ENCODE results near the gene U2AF1L4.
A peak's percentile ranks its signal among the peaks of the same experiment; 100 is the strongest.
"Not testable (repeated sequence)": the region's sequence is repeated elsewhere in the genome, so short reads cannot be mapped to it uniquely, and the experiment has no call there.

U2AF1L4 gene

DNA sequence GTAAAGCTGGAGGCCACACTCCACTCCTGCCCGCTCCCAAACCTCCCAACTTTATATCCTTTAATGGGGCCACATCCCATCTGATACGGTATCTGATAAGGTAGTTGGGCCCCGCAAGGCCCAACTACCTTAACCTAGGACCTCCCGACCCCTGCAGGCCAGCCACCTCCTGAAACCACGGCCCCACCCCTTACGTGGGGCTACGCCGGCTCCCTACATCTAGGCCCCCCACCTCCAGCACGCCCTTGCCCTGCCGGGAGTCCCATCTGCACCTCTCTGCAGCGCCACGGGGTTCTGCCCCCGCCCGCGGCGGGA lies 5.2 kb downstream of the U2AF1L4 start:
- no peak for DNase-seq

DNA sequence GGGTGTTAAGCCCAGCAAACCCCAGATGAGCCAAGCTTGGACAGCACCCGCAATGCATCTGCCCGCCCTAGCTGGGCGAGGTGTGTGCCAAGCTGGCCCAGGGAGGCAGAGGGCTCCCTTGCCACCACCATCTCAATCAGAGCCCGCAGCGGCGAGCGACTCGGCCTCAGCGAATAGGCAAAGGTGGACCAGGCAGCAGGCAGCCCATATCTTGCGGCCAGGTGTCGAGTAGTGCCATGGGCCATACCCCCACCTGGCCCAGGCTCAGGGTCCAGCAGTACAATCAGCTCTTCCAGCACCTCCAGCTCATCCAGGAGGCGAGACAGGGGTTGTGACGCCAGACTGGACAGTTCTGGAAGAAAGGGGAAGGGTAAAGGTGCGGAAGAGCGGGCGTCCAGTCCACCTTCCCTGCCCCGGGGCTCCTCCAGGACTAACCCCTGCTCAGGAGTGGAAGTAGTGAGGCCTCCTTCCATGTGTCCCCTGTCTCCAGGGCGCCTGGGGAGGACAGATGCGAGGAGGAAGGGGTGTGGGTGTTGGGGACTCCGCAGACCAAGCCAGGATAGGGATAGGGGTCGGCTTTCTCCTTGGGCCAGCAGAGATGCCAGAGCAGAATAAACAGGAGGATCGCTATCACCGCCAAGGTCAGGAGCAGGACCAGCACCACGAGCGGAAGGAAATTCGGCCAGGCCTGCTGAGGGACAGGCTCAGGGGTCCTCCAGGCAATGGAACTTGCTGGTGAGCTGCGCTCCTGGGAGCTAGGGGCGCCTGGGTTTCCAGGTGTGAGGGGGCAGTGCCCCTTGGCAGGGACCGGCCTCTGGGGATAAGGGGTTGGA lies 5.7 kb downstream of the U2AF1L4 start:
- DNase-seq = no peak

DNA sequence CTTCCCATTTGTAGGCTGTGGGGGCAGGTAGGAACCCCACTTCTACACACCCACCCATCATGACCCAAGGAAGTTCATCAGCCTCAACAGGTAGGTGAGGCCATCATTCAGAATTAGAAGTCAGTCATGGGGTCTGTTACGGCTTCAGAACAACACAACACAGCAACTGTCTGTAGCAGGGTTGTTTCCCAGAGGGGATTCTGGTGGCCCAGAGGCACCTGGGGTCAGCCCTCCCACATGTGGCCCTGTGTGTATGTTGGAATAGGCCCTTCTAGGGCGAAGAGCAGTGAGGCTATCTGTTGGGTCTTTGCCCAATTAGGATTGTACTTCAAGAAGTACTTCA lies 6.4 kb downstream of the U2AF1L4 start:
- DNase-seq = no peak

DNA sequence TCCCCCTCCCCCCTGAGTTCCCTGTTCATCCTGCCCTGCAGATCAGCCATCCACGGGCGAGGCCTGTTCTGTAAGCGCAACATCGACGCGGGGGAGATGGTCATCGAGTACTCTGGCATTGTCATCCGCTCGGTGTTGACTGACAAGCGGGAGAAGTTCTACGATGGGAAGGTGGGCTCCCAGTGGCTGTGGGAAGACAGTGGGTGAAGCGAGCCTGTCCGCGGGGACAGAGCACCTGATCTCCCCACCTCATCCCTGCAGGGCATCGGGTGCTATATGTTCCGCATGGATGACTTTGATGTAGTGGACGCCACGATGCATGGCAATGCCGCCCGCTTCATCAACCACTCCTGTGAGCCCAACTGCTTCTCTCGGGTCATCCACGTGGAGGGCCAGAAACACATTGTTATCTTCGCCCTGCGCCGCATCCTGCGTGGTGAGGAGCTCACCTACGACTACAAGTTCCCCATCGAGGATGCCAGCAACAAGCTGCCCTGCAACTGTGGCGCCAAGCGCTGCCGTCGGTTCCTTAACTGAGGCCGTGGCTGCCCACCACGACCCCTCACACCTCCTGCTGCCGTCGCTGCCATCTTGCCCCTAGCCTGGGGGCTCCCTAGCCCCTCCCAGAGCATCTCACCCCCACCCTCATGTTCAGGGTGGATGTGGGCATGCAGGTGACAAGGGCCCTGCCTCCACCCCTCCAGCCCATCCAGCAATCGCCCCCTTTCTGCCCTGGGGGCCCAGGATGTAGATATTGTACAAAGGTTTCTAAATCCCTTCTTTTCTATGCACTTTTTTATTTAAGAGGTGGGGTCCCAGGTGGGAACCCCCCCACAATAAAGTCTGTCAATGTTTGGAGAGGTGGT lies 7.0 kb downstream of the U2AF1L4 start:
- no peak for DNase-seq

DNA sequence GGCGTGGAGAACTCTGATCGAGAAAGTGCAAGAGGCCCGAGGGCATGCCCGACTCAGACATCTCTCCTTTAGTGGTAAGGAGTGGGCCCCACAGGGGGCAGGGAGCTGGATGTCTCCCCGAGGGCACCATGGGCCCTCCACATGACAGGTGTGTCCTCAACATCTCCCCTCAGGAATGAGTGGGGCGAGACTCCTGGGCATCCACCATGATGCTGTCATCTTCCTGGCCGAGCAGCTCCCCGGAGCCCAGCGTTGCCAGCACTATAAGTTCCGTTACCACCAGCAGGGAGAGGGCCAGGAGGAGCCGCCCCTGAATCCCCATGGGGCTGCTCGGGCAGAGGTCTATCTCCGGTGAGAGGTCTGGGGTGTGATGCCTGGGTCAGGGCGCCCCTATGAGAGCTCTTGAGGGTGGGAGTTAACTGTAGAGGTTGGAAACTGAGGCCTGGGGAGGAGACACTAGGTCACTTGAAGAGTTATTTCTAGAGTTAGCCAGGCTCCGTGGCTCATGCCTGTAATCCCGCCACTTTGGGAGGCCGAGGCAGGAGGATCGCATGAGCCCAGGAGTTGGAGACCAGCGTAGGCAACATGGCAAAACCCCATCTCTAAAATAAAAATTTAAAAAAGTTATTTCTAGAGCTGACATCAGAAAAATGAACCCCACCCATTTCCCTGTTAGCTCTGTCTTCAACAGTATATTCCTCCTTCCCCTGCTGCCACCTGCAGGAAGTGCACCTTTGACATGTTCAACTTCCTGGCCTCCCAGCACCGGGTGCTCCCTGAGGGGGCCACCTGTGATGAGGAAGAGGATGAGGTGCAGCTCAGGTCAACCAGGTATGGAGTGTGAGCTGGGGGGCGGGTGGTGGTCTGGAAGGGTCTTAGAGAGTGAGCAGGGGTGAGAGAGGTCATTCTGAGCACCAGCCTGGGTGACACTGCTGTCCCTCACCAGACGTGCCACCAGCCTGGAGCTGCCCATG lies 8.0 kb downstream of the U2AF1L4 start:
- peak; percentile 9 for DNase-seq

DNA sequence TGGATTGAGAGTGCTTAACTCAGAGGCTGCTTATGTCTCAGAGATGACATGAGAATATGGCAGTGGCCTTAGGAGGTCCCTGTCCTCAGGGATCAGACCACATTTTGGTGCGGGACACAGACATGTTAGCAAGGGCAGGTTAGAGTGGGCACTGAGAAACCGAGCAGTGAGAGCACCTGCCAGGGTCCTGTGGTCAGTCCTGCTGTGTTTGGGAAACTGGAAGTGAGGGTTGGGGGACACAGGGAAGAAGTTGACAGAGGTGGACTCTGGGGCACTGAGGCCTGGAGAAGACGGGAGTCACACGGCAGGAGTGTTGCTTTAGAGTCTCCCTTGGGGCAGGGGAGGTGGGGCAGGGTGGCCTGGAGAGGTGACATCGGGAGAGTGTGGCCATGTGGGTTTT lies 10.3 kb downstream of the U2AF1L4 start:
- DNase-seq = no peak

DNA sequence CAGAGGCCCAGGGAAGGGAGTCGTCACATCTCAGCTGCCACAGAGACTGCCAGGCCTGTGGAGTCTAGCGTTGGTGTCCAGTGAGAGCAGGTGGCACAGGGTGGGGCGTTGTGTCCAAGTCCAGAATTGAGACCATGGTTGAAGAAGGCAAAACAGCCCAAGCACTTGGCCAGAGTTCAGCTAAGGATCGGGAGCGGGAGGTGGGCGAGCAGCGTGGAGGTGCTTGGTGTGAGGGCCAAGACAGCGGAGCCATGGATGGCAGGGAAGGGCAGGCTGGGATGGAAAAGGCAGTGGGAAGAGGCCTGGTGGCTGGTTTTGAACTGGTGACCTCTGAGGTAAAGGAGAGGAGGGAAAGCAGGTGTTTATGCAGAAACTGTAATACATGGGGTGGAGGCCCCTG lies 10.9 kb downstream of the U2AF1L4 start:
- no peak for DNase-seq

DNA sequence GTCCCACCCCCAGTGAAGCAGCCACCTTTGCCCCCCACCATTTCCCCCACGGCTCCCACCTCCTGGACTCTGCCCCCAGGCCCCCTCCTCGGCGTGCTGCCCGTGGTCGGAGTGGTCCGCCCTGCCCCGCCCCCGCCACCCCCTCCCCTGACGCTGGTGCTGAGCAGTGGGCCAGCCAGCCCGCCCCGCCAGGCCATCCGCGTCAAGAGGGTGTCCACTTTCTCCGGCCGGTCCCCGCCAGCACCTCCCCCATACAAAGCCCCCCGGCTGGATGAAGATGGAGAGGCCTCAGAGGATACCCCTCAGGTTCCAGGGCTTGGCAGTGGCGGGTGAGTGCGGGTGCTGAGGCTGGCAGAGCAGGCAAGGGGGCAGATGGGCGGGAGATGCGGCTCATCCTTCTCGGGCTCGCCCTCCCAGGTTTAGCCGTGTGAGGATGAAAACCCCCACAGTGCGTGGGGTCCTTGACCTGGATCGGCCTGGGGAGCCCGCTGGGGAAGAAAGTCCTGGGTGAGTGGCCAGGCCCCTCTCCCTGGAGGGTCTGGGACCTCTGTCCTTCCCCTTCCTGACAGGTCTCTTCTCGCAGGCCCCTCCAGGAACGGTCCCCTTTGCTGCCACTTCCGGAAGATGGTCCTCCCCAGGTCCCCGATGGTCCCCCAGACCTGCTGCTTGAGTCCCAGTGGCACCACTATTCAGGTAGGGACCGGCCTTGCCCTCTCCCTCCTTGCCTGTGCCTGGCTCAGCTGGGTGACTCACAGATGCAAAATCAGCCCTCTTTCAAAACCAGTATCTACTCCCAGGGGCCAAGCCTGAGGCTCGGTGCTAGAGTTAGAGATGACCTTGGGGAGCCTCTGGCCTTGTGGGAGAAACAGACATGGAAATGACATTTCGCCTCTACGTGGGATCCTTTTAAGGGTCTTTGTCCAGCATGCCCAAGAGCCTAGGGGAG lies 11.8 kb downstream of the U2AF1L4 start:
- no peak for DNase-seq

DNA sequence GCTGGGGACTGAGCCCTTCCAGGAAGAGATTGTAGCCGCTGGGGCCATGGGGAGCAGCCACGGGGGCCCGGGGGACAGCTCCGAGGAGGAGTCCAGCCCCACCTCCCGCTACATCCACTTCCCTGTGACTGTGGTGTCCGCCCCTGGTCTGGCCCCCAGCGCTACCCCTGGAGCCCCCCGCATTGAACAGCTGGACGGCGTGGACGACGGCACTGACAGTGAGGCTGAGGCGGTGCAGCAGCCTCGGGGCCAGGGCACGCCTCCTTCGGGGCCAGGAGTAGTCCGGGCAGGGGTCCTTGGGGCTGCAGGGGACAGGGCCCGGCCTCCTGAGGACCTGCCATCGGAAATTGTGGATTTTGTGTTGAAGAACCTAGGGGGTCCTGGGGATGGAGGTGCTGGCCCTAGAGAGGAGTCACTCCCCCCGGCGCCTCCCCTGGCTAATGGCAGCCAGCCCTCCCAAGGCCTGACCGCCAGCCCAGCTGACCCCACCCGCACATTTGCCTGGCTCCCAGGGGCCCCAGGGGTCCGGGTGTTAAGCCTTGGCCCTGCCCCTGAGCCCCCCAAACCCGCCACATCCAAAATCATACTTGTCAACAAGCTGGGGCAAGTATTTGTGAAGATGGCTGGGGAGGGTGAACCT lies 12.6 kb downstream of the U2AF1L4 start:
- DNase-seq = no peak

DNA sequence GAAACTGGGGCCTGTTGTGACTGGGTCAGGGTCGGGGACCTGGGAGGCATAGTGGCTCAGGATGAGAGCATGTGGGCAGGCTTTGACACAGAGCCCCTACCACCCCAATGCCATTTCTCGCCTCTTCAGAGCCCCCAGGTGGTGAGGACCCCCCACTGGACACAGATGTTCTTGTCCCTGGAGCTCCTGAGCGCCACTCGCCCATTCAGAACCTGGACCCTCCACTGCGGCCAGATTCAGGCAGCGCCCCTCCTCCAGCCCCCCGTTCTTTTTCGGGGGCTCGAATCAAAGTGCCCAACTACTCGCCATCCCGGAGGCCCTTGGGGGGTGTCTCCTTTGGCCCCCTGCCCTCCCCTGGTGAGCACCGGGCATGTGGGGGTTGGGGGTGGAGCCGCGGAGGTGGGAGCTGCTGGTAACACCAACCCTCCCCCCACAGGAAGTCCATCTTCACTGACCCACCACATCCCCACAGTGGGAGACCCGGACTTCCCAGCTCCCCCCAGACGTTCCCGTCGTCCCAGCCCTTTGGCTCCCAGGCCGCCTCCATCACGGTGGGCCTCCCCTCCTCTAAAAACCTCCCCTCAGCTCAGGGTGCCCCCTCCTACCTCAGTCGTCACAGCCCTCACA lies 13.3 kb downstream of the U2AF1L4 start:
- no peak for DNase-seq

DNA sequence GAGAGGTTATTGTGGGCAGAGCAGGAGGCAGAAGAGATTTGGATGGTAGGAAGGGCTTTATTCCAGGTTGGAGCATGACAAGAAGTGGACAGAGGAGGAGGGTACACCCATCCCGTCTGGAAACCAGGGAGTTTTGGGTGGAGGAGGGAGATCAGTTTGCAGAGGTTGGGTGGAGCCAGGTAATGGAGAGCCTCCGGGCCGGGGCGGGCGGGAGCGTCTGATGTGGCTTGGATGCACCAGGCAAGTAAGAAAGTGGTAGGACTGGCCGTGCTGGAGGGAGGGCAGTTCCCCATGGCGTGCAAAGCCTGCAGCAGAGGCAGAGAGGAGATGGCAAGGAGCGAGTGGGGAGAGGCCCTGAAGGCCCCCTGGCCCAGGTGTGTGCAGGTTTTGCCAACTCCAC lies 13.9 kb downstream of the U2AF1L4 start:
- no peak for DNase-seq

DNA sequence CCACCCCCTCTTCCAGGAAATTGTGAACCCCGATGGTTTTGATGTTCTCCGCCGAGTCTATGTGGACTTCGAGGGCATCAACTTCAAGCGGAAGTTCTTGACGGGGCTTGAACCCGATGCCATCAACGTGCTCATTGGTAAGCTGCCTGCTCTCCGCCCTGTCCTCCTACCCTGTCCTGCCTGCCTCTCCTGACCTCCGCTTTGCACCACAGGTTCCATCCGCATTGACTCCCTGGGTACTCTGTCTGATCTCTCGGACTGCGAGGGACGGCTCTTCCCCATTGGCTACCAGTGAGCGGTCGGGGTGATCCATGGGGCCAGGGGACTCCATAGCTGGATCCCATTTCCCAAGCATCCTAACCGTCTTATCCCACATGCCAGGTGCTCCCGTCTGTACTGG lies 14.9 kb downstream of the U2AF1L4 start:
- no peak for DNase-seq

DNA sequence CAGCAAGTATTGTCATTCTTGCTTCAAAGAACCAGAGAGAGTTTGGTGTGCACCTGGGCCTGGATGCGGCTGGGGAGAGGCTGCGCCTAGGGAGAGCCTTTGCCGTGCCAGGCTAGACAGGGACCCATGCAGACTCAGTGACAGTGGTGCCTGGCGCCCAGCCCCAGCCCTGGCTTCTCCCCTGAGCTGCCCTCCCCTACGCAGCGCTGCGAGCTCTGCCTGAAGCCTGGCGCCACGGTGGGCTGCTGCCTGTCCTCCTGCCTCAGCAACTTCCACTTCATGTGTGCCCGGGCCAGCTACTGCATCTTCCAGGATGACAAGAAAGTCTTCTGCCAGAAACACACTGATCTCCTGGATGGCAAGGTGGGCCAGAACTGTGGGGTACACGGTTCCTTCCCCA lies 15.5 kb downstream of the U2AF1L4 start:
- no peak for DNase-seq

DNA sequence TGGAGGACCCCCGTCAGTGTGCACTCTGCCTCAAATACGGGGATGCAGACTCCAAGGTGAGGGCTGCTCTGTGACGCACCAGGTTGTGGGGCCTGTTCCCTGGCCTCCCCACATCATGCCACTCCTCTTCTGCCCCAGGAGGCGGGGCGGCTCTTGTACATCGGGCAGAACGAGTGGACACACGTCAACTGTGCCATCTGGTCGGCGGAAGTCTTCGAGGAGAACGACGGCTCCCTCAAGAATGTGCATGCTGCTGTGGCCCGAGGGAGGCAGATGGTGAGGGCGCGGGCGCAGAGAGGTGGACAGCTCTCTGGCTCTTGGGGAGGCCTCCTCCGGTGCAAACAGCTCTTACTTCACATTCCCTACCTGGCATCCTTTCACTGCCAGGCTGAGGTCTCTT lies 16.2 kb downstream of the U2AF1L4 start:
- no peak for DNase-seq

DNA sequence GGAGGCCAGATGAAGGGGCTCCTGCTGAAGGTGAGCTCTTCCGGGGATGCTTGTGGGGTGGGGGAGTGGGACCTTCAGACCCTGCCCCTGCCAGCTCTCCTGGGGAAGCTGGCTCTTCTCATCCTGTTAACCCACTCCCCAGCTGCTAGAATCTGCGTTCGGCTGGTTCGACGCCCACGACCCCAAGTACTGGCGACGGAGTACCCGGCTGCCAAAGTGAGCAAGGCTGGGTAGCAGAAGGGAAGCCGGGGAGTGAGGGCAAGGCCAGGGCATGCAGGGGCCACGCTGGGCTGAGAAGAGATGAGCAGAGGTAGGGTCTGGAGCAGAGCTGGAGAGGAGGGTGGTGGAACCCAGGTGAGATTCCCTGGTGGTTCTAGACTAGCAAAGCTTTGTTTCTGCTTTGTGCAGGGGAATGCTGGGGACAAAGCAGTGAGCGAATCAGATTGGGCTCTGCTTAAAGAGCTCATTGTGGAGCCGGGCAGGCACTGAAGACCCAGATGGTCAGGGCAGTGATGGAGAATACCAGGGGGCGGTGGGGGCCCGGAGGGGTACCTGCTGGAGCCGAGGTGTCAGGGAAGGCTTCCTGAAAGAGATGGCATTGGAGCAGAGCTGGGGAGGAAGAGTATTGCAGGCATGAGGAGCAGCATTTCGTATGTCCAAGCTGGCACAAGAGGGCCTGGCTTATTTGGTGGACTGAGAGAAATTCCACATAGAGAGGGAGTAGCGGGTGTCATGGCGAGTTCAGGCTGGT lies 17.1 kb downstream of the U2AF1L4 start:
- DNase-seq = no peak

DNA sequence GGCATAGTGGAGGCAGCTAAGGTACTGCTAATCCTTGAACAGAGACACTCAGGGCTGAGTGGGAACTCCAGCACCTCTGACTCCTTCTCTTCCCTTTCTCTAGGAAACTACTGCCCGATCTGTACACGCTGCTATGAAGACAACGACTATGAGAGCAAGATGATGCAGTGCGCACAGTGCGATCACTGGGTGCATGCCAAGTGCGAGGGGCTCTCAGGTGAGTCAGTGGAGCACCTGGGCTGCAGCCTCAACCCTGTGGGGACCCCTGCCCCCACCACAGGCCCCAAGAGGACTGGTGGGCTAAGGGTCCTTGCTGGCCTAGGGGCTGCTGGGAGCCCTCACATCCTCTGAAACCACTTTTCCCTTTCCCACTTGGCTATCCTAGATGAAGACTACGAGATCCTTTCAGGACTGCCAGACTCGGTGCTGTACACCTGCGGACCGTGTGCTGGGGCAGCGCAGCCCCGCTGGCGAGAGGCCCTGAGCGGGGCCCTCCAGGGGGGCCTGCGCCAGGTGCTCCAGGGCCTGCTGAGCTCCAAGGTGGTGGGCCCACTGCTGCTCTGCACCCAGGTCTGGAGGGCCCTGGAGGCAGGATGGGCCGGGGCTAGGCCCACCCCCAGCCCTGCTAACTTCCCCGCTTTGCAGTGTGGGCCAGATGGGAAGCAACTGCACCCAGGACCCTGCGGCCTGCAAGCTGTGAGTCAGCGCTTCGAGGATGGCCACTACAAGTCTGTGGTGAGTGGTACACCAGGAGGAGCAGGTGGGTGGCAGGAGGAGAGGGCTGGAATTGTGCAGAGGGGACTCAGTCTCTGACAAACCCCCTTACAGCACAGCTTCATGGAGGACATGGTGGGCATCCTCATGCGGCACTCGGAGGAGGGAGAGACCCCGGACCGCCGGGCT lies 17.9 kb downstream of the U2AF1L4 start:
- no peak for DNase-seq

DNA sequence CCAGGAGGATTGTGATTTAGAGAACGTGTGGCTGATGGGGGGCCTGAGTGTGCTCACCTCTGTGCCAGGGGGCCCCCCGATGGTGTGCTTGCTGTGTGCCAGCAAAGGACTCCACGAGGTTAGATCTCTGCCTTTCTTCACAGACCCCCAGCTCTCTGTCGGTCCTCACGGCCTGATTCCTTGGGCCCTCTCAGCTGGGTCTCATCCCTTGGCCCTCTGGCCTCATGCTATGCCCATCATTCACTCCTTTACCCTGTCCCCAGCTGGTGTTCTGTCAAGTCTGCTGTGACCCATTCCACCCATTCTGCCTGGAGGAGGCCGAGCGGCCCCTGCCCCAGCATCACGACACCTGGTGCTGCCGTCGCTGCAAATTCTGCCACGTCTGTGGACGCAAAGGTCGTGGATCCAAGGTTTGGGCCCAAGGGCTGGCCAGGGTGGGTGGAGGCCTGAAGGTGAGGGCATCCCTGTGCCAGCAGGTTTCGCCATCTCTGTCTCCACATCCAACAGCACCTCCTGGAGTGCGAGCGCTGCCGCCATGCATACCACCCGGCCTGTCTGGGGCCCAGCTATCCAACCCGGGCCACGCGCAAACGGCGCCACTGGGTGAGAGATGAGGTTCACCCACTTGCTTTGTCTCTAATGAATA lies 19.9 kb downstream of the U2AF1L4 start:
- DNase-seq = no peak

DNA sequence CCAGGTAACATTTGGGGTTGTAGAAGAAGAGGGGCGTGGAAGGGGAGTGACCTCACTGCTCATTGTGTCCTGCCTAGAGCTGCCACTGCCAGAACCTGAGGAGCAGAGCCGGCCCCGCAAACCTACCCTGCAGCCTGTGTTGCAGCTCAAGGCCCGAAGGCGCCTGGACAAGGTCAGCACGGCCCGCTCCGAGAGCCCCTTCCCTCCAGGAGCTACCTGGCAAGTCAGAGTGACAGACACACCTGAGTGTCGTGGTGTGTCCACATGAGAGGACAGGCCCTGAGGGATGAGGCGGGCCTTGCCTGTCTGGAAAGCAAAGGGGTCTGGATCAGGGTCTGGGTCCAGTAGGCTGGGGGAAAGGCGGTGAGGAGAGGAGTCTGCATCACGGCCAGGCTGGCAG lies 20.7 kb downstream of the U2AF1L4 start:
- DNase-seq = no peak

DNA sequence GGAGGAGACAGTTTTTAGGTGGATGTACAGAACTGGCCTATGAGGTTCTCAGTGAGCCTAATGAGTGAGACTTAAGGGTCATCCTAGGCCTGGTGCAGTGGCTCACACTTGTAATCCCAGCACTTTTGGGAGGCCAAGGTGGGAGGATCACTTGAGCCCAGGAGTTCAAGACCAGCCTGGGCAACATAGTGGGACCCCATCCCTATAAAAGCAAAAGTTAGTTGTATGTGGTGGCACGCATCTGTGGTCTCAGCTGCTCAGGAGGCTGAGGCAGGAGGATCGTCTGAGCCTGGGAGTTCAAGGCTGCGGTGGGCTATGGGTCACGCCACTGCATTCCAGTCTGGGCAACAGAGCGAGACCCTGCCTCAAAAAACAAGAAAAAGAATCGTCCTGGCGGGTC lies 21.1 kb downstream of the U2AF1L4 start:
- DNase-seq = not testable (repeated sequence)

Data from NCI-H69 (cell line).